ENCODE data around the gene CRB1. TPM values are rescaled to one million over a fixed set of nuclear protein-coding genes. Genes with fewer than 3 reads are reported as not detected.

Gene CRB1
- total and polyA plus RNA-seq, 2 experiments from 2014 or later: 0.27 to 0.56 TPM

DNA sequence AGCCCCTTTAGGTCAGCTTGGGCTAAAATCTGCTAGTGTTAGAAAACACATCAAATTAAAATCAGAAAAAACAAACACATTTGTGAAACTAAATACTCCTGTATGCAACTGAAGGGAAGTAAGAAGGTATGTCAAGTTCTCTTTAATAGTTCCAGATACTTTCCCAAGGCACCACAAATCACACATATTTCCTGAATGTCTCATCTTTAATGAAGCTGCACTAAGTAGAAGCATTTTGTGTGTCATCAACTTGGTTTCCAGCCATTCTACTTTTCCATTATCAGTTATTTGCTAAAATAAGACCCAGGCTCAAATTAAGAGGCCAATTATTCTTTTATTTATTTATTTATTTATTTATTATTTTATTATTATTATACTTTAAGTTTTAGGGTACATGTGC is 34.7 kb downstream of the CRB1 start:
- Histone ChIP-seq H4K20me1 (replicated peaks; ENCODE audit: insufficient read depth) (no peaks in the 10 kb centered on the region; the same call in 1 of the 2 replicates), H3K4me1 (ENCODE audit: insufficient read depth) (no peaks in the 10 kb centered on the region), H3K27me3 (ENCODE audit: insufficient read depth) (no peaks in the 10 kb centered on the region), H3F3A (replicated peaks; ENCODE audit: low read depth) (no peaks in the 10 kb centered on the region), H3K79me2 (replicated peaks; ENCODE audit: insufficient read depth) (no peaks in the 10 kb centered on the region), H3K4me3 (no peak overlapping the region), H3K27ac (ENCODE audit: low read depth) (no peak overlapping the region), H2AFZ (no peak overlapping the region), H3K36me3 (ENCODE audit: insufficient read depth) (no peaks in the 10 kb centered on the region), H3K4me2 (no peak overlapping the region), H3K9me2 (ENCODE audit: insufficient read depth) (no peaks in the 10 kb centered on the region)
- Mint-ChIP-seq H3K27ac (no peak overlapping the region), H3K27me3 (ENCODE audit: insufficient read depth, low read depth, poor library complexity) (no peaks in the 10 kb centered on the region), H3K9me3 (no peaks in the 10 kb centered on the region), H3K36me3 (ENCODE audit: low read depth) (no peaks in the 10 kb centered on the region), H3K4me1 (0 out of 3 replicates have a peak, but pooled peaks cover 2% of the 10 kb centered on the region), H3K4me3 (no peak overlapping the region)
- no peak for DNase-seq (ENCODE audit: low spot score)
- no peak for ATAC-seq
- no peak for TF ChIP-seq JUNB (IDR thresholded peaks at IDR 0.05; ENCODE audit: unreplicated experiment)
- no peak for TF ChIP-seq ZNF331 (CRISPR knock-in tag; IDR thresholded peaks at IDR 0.05; ENCODE audit: low read depth)
- TF ChIP-seq, protein P1, sequence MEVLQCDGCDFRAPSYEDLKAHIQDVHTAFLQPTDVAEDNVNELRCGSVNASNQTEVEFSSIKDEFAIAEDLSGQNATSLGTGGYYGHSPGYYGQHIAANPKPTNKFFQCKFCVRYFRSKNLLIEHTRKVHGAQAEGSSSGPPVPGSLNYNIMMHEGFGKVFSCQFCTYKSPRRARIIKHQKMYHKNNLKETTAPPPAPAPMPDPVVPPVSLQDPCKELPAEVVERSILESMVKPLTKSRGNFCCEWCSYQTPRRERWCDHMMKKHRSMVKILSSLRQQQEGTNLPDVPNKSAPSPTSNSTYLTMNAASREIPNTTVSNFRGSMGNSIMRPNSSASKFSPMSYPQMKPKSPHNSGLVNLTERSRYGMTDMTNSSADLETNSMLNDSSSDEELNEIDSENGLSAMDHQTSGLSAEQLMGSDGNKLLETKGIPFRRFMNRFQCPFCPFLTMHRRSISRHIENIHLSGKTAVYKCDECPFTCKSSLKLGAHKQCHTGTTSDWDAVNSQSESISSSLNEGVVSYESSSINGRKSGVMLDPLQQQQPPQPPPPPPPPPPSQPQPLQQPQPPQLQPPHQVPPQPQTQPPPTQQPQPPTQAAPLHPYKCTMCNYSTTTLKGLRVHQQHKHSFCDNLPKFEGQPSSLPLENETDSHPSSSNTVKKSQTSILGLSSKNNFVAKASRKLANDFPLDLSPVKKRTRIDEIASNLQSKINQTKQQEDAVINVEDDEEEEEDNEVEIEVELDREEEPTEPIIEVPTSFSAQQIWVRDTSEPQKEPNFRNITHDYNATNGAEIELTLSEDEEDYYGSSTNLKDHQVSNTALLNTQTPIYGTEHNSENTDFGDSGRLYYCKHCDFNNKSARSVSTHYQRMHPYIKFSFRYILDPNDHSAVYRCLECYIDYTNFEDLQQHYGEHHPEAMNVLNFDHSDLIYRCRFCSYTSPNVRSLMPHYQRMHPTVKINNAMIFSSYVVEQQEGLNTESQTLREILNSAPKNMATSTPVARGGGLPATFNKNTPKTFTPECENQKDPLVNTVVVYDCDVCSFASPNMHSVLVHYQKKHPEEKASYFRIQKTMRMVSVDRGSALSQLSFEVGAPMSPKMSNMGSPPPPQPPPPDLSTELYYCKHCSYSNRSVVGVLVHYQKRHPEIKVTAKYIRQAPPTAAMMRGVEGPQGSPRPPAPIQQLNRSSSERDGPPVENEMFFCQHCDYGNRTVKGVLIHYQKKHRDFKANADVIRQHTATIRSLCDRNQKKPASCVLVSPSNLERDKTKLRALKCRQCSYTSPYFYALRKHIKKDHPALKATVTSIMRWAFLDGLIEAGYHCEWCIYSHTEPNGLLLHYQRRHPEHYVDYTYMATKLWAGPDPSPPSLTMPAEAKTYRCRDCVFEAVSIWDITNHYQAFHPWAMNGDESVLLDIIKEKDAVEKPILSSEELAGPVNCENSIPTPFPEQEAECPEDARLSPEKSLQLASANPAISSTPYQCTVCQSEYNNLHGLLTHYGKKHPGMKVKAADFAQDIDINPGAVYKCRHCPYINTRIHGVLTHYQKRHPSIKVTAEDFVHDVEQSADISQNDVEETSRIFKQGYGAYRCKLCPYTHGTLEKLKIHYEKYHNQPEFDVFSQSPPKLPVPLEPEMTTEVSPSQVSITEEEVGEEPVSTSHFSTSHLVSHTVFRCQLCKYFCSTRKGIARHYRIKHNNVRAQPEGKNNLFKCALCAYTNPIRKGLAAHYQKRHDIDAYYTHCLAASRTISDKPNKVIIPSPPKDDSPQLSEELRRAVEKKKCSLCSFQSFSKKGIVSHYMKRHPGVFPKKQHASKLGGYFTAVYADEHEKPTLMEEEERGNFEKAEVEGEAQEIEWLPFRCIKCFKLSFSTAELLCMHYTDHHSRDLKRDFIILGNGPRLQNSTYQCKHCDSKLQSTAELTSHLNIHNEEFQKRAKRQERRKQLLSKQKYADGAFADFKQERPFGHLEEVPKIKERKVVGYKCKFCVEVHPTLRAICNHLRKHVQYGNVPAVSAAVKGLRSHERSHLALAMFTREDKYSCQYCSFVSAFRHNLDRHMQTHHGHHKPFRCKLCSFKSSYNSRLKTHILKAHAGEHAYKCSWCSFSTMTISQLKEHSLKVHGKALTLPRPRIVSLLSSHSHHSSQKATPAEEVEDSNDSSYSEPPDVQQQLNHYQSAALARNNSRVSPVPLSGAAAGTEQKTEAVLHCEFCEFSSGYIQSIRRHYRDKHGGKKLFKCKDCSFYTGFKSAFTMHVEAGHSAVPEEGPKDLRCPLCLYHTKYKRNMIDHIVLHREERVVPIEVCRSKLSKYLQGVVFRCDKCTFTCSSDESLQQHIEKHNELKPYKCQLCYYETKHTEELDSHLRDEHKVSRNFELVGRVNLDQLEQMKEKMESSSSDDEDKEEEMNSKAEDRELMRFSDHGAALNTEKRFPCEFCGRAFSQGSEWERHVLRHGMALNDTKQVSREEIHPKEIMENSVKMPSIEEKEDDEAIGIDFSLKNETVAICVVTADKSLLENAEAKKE (CRISPR knock-in tag; IDR thresholded peaks at IDR 0.05): no peak
- no peak for TF ChIP-seq EZH2phosphoT487 (IDR thresholded peaks at IDR 0.05; ENCODE audit: unreplicated experiment)
- no peak for TF ChIP-seq EZH2 (IDR thresholded peaks at IDR 0.05; ENCODE audit: low read depth, unreplicated experiment)
- TF ChIP-seq, protein P2, sequence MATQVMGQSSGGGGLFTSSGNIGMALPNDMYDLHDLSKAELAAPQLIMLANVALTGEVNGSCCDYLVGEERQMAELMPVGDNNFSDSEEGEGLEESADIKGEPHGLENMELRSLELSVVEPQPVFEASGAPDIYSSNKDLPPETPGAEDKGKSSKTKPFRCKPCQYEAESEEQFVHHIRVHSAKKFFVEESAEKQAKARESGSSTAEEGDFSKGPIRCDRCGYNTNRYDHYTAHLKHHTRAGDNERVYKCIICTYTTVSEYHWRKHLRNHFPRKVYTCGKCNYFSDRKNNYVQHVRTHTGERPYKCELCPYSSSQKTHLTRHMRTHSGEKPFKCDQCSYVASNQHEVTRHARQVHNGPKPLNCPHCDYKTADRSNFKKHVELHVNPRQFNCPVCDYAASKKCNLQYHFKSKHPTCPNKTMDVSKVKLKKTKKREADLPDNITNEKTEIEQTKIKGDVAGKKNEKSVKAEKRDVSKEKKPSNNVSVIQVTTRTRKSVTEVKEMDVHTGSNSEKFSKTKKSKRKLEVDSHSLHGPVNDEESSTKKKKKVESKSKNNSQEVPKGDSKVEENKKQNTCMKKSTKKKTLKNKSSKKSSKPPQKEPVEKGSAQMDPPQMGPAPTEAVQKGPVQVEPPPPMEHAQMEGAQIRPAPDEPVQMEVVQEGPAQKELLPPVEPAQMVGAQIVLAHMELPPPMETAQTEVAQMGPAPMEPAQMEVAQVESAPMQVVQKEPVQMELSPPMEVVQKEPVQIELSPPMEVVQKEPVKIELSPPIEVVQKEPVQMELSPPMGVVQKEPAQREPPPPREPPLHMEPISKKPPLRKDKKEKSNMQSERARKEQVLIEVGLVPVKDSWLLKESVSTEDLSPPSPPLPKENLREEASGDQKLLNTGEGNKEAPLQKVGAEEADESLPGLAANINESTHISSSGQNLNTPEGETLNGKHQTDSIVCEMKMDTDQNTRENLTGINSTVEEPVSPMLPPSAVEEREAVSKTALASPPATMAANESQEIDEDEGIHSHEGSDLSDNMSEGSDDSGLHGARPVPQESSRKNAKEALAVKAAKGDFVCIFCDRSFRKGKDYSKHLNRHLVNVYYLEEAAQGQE (IDR thresholded peaks at IDR 0.05; ENCODE audit: unreplicated experiment): no peak
- no peak for TF ChIP-seq STAT1 (IDR thresholded peaks at IDR 0.05; ENCODE audit: unreplicated experiment)
- TF ChIP-seq CREB1 (CRISPR knock-in tag; IDR thresholded peaks at IDR 0.05; ENCODE audit: low read depth): no peak
- TF ChIP-seq NANOG (IDR thresholded peaks at IDR 0.05; ENCODE audit: borderline replicate concordance): no peak
- TF ChIP-seq, protein P3, sequence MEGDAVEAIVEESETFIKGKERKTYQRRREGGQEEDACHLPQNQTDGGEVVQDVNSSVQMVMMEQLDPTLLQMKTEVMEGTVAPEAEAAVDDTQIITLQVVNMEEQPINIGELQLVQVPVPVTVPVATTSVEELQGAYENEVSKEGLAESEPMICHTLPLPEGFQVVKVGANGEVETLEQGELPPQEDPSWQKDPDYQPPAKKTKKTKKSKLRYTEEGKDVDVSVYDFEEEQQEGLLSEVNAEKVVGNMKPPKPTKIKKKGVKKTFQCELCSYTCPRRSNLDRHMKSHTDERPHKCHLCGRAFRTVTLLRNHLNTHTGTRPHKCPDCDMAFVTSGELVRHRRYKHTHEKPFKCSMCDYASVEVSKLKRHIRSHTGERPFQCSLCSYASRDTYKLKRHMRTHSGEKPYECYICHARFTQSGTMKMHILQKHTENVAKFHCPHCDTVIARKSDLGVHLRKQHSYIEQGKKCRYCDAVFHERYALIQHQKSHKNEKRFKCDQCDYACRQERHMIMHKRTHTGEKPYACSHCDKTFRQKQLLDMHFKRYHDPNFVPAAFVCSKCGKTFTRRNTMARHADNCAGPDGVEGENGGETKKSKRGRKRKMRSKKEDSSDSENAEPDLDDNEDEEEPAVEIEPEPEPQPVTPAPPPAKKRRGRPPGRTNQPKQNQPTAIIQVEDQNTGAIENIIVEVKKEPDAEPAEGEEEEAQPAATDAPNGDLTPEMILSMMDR (conservative IDR thresholded peaks at IDR 0.05; ENCODE audit: low read depth in 2 of 2): no peak
- TF ChIP-seq ZNF114 (CRISPR knock-in tag; IDR thresholded peaks at IDR 0.05): no peak
- TF ChIP-seq, protein P4, sequence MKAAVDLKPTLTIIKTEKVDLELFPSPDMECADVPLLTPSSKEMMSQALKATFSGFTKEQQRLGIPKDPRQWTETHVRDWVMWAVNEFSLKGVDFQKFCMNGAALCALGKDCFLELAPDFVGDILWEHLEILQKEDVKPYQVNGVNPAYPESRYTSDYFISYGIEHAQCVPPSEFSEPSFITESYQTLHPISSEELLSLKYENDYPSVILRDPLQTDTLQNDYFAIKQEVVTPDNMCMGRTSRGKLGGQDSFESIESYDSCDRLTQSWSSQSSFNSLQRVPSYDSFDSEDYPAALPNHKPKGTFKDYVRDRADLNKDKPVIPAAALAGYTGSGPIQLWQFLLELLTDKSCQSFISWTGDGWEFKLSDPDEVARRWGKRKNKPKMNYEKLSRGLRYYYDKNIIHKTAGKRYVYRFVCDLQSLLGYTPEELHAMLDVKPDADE (IDR thresholded peaks at IDR 0.05): no peak
- no peak for TF ChIP-seq POLR2AphosphoS5 (IDR thresholded peaks at IDR 0.05; ENCODE audit: low read depth)
